Measurements from ENCODE around the gene GSS.

GRCh38 chr20:34883087-34883688, 72.4 kb downstream of the GSS start:
- no peak for TF ChIP-seq CTCF (IDR thresholded peaks at IDR 0.05)
- no peak for TF ChIP-seq POLR2AphosphoS5 (IDR thresholded peaks at IDR 0.05; ENCODE audit: insufficient read depth in 1 of 2, low read depth in 1 of 2)
